ENCODE data around the gene LRCH1.

- TF ChIP-seq EZH2 (IDR thresholded peaks at IDR 0.05; ENCODE audit: low read depth): no peak
- no peak for TF ChIP-seq CTCF (conservative IDR thresholded peaks at IDR 0.05)
Measured at GRCh38 chr13:46550822-46551221, 2.1 kb upstream of the LRCH1 start.

All from PC-9 (cell line).